Erythroblast (primary cell): ENCODE measurements around the gene SEMA3F.

Experiments used
- GATA1 ChIP-seq: IDR thresholded peaks from 2 replicates; pipeline ENCODE4 v1.6.1; 2011; ENCODE audit warnings: low read depth, mild to moderate bottlenecking, control low read depth, low read length, moderate library complexity
- POLR2A ChIP-seq: IDR thresholded peaks from 2 replicates; pipeline ENCODE4 v1.6.1; 2011; ENCODE audit warnings: mild to moderate bottlenecking, low read length

GRCh38 chr3:50137531-50137930, 17.6 kb upstream of the SEMA3F start:
- no peak for TF ChIP-seq POLR2A
- no peak for TF ChIP-seq GATA1
